SJSA1 (cell line): Measurements from ENCODE around the gene BRPF3. TPM values are rescaled to one million over a fixed set of nuclear protein-coding genes. Genes with fewer than 3 reads are reported as not detected.
"Not testable (repeated sequence)": the region's sequence is repeated elsewhere in the genome, so short reads cannot be mapped to it uniquely, and the experiment has no call there.

Experiments used
- DNase-seq, 2 experiments: peaks; one replicate each; pipeline ENCODE4 v3.0.0-alpha.2; 2015 to 2020; ENCODE audit warnings: low spot score in 2 of 2, low read depth in 1 of 2
- H3K27ac ChIP-seq: fragments of 250-450 bp; sonication (Bioruptor Pico); 2 replicates; pipeline ENCODE4 v1.5.1; 2020; ENCODE audit warnings: mild to moderate bottlenecking, moderate library complexity
- H3K27me3 ChIP-seq: fragments of 250-450 bp; sonication (Bioruptor Pico); replicated peaks from 2 replicates; pipeline ENCODE4 v1.5.1; 2020; ENCODE audit warnings: mild to moderate bottlenecking, moderate library complexity
- H3K36me3 ChIP-seq: fragments of 250-450 bp; sonication (Bioruptor Pico); 2 replicates; pipeline ENCODE4 v1.5.1; 2020; ENCODE audit warnings: mild to moderate bottlenecking
- H3K4me1 ChIP-seq: fragments of 250-450 bp; sonication (Bioruptor Pico); replicated peaks from 2 replicates; pipeline ENCODE4 v1.6.1; 2021; ENCODE audit warnings: mild to moderate bottlenecking
- H3K4me3 ChIP-seq: fragments of 250-450 bp; sonication (Bioruptor Pico); 2 replicates; pipeline ENCODE4 v1.5.1; 2020; ENCODE audit warnings: mild to moderate bottlenecking
- H3K9me3 ChIP-seq: fragments of 250-450 bp; sonication (Bioruptor Pico); replicated peaks from 2 replicates; pipeline ENCODE4 v1.5.1; 2020; ENCODE audit warnings: mild to moderate bottlenecking
- total RNA-seq: library from RNA; depleted of rRNA; stranded (reverse); fragments of >200 nt; shearing (Covaris generic); gene quantifications from 2 replicates; pipeline ENCODE4 v1.2.3, GENCODE V29; 2014

BRPF3 gene
- total RNA-seq, 1 experiment from 2014 or later = 13.0 TPM

GRCh38 chr6:36209606-36210005 is 13.1 kb downstream of the BRPF3 start:
- Histone ChIP-seq H3K4me3 (no peak overlapping the region), H3K36me3 (peaks cover 94% of the 10 kb centered on the region)
- DNase-seq = no peak

GRCh38 chr6:36210182-36210581 is 13.6 kb downstream of the BRPF3 start:
- peaks cover 94% of the 10 kb centered on the region for H3K36me3 ChIP-seq
- no peak for DNase-seq
- H3K27me3 ChIP-seq = no peaks in the 10 kb centered on the region
- no peak overlapping the region for H3K4me3 ChIP-seq
- no peaks in the 10 kb centered on the region for H3K4me1 ChIP-seq
- no peaks in the 10 kb centered on the region for H3K9me3 ChIP-seq
- no peak overlapping the region for H3K27ac ChIP-seq

More at GRCh38 chr6:36209606-36210005, 13.1 kb downstream of the BRPF3 start:
- no peaks in the 10 kb centered on the region for H3K4me1 ChIP-seq
- no peaks in the 10 kb centered on the region for H3K9me3 ChIP-seq
- H3K27me3 ChIP-seq = no peaks in the 10 kb centered on the region
- H3K27ac ChIP-seq = no peak overlapping the region

DNA sequence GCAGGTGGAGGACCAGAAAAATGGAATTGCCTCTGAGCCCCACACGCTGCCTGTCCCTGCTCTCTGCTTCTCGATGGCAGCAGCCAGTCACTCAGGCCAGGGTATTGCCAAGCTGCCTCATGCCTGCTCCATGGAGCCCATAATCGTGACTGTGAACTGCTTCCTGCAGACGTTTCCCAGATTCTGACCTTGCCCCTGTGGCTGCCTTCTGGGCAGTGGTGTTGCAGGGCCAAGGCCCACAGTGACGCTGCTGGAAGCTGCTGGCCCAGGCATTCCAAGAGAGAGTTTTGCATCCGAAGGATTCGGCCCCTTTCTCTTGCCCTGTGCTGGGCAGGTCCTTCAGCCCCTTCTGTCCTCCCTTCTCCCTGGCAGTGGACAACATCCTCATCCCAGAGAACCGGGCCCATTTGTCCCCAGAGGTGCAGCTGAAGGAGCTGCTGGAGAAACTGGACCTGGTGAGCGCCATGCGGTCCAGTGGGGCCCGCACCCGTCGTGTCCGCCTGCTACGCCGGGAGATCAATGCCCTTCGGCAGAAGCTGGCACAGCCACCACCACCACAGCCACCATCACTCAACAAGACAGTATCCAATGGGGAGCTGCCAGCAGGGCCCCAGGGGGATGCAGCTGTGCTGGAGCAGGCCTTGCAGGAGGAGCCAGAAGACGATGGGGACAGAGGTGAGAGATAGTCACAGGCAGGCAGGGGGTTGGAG is 14.5 kb downstream of the BRPF3 start:
- Histone ChIP-seq H3K4me1 (no peaks in the 10 kb centered on the region), H3K27ac (no peak overlapping the region), H3K36me3 (peaks cover 94% of the 10 kb centered on the region), H3K4me3 (no peak overlapping the region), H3K9me3 (no peaks in the 10 kb centered on the region; the same call in 1 of the 2 replicates), H3K27me3 (no peaks in the 10 kb centered on the region)
- DNase-seq = no peak

DNA sequence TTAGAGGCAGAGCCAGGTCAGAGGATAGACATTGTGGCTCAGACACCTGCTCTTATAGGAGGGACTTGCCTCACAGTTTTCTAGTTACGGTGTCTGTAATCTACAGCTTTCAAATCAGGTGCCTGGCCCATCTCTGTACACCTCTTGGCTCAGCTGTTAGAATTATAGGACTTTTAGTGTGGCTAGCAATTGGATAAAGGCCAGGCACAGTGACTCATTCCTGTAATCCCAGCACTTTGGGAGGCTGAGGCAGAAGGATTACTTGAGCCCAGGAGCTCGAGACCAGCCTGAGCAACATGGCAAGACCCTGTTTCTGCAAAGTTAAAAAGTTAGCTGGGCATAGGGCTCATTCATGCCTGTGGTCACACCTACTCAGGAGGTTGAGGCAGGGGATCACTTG is 20.0 kb downstream of the BRPF3 start:
- no peak for DNase-seq
- Histone ChIP-seq H3K4me1 (no peaks in the 10 kb centered on the region), H3K36me3 (peaks cover 87% of the 10 kb centered on the region), H3K27ac (no peak overlapping the region), H3K27me3 (no peaks in the 10 kb centered on the region), H3K9me3 (no peaks in the 10 kb centered on the region; the same call in 1 of the 2 replicates), H3K4me3 (no peak overlapping the region)

- H3K36me3 ChIP-seq = peaks cover 86% of the 10 kb centered on the region
- no peaks in the 10 kb centered on the region for H3K4me1 ChIP-seq
- H3K27me3 ChIP-seq = no peaks in the 10 kb centered on the region
- H3K4me3 ChIP-seq = no peak overlapping the region
- H3K27ac ChIP-seq = no peak overlapping the region
- H3K9me3 ChIP-seq = no peaks in the 10 kb centered on the region; the same call in 1 of the 2 replicates
- DNase-seq = no peak
Measured at GRCh38 chr6:36217188-36217587, 20.6 kb downstream of the BRPF3 start.

DNA sequence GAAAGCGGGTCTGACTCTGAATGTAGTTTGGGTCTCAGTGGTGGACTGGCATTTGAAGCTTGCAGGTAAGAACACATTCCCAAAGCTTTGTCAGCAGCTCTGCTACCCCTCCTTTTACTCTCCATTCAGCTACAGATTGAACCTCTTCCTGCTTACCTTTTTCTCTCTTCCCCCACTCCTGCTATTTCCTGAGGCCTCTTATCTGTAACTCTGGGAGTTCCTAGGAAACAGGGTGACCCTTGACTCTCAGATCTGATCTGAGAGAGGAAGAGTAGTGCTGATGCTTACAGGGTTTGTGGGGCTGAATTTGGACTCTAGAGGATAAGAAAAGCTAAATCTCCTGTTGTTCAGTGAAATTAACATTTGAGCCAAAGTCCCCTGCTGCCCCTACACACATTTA is 21.4 kb downstream of the BRPF3 start:
- Histone ChIP-seq H3K9me3 (no peaks in the 10 kb centered on the region; the same call in 1 of the 2 replicates), H3K4me3 (no peak overlapping the region), H3K27ac (no peak overlapping the region), H3K4me1 (no peaks in the 10 kb centered on the region), H3K27me3 (no peaks in the 10 kb centered on the region), H3K36me3 (peaks cover 87% of the 10 kb centered on the region)
- no peak for DNase-seq

GRCh38 chr6:36218516-36218915 is 22.0 kb downstream of the BRPF3 start:
- not testable (repeated sequence) for H3K9me3 ChIP-seq, H3K27me3 ChIP-seq, H3K27ac ChIP-seq, H3K4me1 ChIP-seq, H3K4me3 ChIP-seq, DNase-seq
- H3K36me3 ChIP-seq = peaks cover 90% of the 10 kb centered on the region

GRCh38 chr6:36219081-36219480 is 22.5 kb downstream of the BRPF3 start:
- DNase-seq = no peak
- H3K36me3 ChIP-seq = peaks cover 90% of the 10 kb centered on the region
- no peaks in the 10 kb centered on the region for H3K27me3 ChIP-seq
- H3K27ac ChIP-seq = no peak overlapping the region
- no peak overlapping the region for H3K4me3 ChIP-seq
- no peaks in the 10 kb centered on the region for H3K4me1 ChIP-seq
- no peaks in the 10 kb centered on the region; the same call in 1 of the 2 replicates for H3K9me3 ChIP-seq

DNA sequence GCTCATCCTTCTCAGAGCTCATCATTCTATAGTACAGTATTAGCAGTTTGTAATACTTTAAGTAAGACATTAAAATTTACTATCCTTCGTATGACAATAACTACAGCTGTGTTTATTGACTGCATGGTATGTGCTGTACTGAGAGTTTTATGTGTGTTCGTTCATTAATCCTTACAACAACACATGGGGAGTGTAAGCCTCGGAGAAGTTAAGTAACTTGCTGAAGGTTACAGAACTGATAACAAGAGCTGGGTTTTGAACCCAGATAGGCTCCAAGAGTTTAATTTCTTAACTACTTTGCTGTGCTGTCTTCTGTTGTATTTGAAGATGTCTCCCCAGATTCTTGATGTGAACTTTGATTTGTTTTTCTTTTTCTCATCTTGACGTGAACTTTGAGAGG is 23.7 kb downstream of the BRPF3 start:
- Histone ChIP-seq H3K36me3 (peaks cover 90% of the 10 kb centered on the region), H3K27me3 (no peaks in the 10 kb centered on the region), H3K4me3 (no peak overlapping the region), H3K9me3 (no peaks in the 10 kb centered on the region; the same call in 1 of the 2 replicates), H3K4me1 (no peaks in the 10 kb centered on the region), H3K27ac (no peak overlapping the region)
- DNase-seq = no peak

DNA sequence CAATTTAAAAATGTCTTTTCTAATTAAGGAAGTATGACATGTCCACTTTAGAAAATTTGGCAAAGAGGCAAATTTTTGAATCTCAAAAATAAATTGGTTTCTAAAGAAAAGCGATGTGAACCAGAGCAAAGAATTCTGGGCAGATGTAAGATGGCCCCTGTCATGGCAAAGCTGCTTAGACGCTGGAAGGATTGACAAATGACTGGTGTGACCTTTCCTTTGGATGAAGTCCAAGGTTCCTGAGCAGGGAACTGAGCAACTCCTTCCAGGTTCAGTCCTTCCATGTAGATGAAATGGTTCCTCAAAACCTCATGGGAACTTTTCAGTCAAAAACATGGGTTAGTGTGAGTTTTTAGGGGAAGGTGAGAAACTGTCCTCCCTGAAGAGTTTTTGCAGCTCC is 25.1 kb downstream of the BRPF3 start:
- Histone ChIP-seq H3K4me1 (no peaks in the 10 kb centered on the region), H3K27ac (no peak overlapping the region), H3K36me3 (peaks cover 82% of the 10 kb centered on the region), H3K9me3 (no peaks in the 10 kb centered on the region), H3K27me3 (no peaks in the 10 kb centered on the region), H3K4me3 (no peak overlapping the region)
- DNase-seq = no peak

DNA sequence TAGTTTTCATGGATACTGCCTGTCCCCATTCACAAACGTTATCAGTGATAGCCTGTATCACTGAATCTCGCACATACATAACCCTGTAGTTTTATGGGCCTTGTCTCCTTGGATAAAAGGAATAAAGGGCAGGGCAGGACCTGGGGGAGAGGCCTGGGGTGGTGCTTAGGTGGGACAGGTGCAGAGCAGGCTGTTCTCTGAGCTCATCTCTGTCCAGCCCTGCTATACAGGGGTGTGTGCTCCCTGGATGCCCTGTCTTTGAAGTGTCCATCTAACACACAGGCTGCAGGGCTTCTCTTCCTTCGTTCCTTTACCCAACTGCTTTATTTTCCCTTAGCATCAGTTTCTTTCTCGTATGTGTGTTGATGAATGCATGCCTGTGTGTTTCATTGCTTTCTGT is 26.4 kb downstream of the BRPF3 start:
- Histone ChIP-seq H3K9me3 (no peaks in the 10 kb centered on the region), H3K4me3 (no peak overlapping the region), H3K36me3 (peaks cover 77% of the 10 kb centered on the region), H3K27ac (no peak overlapping the region), H3K4me1 (no peaks in the 10 kb centered on the region), H3K27me3 (no peaks in the 10 kb centered on the region)
- no peak for DNase-seq

DNA sequence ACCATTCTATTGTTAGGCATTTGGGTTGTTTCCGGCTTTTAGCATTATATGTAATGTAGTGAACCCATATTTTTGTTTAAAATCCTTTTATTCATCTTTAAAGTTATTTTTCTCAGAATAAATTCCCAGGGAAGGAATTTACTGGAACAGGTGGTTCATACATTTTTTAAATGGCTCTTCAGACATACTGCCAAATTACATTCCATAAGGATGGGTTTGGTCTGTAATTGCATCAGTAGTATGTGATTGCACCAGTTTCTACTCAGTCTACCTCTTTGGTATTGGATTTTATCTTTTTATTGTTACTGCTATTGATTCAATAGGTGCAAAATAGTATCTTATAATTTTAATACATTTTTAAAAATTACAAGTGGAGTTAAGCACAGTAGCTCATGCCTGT is 27.2 kb downstream of the BRPF3 start:
- DNase-seq = no peak
- Histone ChIP-seq H3K4me3 (no peak overlapping the region), H3K27ac (no peak overlapping the region), H3K27me3 (no peaks in the 10 kb centered on the region), H3K36me3 (peaks cover 78% of the 10 kb centered on the region), H3K9me3 (no peaks in the 10 kb centered on the region), H3K4me1 (no peaks in the 10 kb centered on the region)

DNA sequence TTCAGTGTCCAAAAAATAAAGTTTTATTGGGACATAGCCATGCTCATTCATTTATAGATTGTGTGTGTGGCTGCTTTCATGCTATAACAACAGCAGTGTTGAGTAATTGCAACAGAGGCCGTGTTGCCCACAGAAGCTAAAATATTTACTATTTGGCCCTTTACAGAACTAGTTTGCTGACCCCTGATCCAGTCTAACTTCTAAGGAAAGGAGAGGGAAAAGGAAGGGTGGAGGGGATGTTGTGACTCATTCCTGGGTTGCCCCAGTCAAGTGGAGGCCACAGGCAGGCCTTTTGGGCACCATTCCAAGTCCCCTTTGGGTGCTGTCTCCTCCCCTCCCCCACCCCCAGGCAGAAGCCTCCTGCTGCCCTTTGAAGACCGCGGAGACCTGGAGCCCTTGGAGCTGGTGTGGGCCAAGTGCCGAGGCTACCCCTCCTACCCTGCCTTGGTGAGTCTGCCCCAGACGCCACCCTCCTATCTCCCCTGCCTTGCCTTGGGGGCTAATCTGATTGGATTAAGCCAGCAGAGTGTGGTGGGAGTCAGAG is 28.4 kb downstream of the BRPF3 start:
- Histone ChIP-seq H3K27ac (no peak overlapping the region), H3K4me3 (no peak overlapping the region), H3K36me3 (peaks cover 78% of the 10 kb centered on the region), H3K9me3 (no peaks in the 10 kb centered on the region), H3K4me1 (no peaks in the 10 kb centered on the region), H3K27me3 (no peaks in the 10 kb centered on the region)
- DNase-seq = no peak

- H3K36me3 ChIP-seq = peaks cover 83% of the 10 kb centered on the region
- H3K27ac ChIP-seq = no peak overlapping the region
- H3K4me1 ChIP-seq = no peaks in the 10 kb centered on the region
- no peak for DNase-seq
- no peaks in the 10 kb centered on the region for H3K9me3 ChIP-seq
- H3K27me3 ChIP-seq = no peaks in the 10 kb centered on the region
- H3K4me3 ChIP-seq = no peak overlapping the region
Measured at GRCh38 chr6:36226438-36227047, 30.0 kb downstream of the BRPF3 start.
